AG09309 (cell line): ENCODE data around the gene PAM16.

Experiments used
- DNase-seq: peaks from one replicate; pipeline ENCODE4 v3.0.0-alpha.2; 2010; ENCODE audit warnings: low read depth
- H3K4me3 ChIP-seq: 2 replicates; pipeline ENCODE4 v1.5.1; 2011; ENCODE audit warnings: mild to moderate bottlenecking, low read depth, low read length, moderate library complexity; ENCODE audit not compliant: control insufficient read depth
- CTCF ChIP-seq: IDR thresholded peaks from 2 replicates; pipeline ENCODE4 v1.5.1; 2011; ENCODE audit warnings: mild to moderate bottlenecking, low read depth, low read length, inconsistent platforms; ENCODE audit not compliant: insufficient read depth, control insufficient read depth; ENCODE audit errors: missing control alignments

Gene PAM16

GRCh38 chr16:4342866-4343744, 8.0 kb downstream of the PAM16 start:
- TF ChIP-seq CTCF, result no peak
- H3K4me3 ChIP-seq, result no peak overlapping the region

DNA sequence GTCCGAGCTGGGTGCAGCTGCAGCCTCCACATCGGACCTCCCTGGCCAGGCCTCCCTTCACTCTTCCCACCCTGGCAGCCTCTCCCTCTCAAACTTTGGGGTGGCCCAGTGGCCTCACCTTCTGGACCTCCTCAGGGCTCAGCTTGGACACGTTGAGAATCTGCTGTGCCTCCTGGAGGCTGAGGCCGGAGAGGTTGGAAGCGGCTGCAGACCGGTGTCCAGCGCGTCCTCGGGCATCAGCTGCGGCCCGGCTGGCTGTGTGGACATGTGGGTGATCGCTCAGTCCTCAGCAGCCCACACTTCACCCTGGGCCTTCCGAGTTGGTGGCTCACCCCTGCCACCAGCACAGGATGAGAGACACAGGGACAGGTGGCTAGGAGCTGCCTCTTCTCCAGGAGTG, 9.9 kb downstream of the PAM16 start:
- no peak for DNase-seq
- no peak overlapping the region for H3K4me3 ChIP-seq
- TF ChIP-seq CTCF, result no peak

More at GRCh38 chr16:4342866-4343744, 8.0 kb downstream of the PAM16 start:
- DNase-seq, result no peak

- no peak for TF ChIP-seq CTCF
- no peak for DNase-seq
- no peak overlapping the region for H3K4me3 ChIP-seq
These were observed 10.7 kb downstream of the PAM16 start for GRCh38 chr16:4340443-4340842.

- TF ChIP-seq CTCF, result no peak
- H3K4me3 ChIP-seq, result no peak overlapping the region
- DNase-seq, result no peak
These were observed 11.2 kb downstream of the PAM16 start for GRCh38 chr16:4339909-4340308.

GRCh38 chr16:4339455-4339854, 11.7 kb downstream of the PAM16 start:
- H3K4me3 ChIP-seq, result no peak overlapping the region
- TF ChIP-seq CTCF, result no peak
- no peak for DNase-seq

DNA sequence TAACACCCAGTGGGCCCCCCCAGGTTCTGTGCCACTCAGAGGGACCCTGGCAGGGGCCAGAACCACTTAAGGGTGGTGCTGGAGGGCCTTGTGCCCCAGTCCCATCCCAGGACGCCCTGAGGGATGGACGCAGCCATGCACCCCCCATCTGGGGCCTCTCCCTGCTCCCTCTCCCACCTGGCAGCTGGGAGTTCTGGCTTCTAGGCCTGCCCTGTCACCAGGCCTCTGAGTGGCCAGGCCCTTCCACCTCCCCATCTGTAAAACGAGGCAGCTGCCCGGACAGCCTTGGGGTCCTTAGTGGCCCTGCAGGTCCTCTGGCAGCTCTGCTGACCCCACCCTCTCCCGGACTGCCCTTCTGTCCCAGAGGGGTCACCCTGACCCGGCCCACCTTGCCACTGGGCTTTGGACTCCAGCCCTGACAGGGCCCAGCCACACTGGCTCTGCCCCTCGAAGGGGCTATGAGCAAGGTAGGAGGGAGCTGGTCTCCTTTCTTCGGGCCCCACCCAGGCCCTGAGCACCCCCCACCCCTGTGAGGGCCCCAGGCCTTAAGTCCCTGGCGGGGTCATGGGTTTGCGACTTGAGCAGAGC, 12.3 kb downstream of the PAM16 start:
- no peak for DNase-seq
- H3K4me3 ChIP-seq, result no peak overlapping the region
- no peak for TF ChIP-seq CTCF
